GM10847 (cell line): ENCODE data around the gene CLCN4.

Experiments used
- POLR2A ChIP-seq: IDR thresholded peaks from 2 replicates; pipeline ENCODE4 v1.6.1; 2011; ENCODE audit not compliant: insufficient read length; ENCODE audit errors: extremely low read depth

CLCN4 gene

DNA sequence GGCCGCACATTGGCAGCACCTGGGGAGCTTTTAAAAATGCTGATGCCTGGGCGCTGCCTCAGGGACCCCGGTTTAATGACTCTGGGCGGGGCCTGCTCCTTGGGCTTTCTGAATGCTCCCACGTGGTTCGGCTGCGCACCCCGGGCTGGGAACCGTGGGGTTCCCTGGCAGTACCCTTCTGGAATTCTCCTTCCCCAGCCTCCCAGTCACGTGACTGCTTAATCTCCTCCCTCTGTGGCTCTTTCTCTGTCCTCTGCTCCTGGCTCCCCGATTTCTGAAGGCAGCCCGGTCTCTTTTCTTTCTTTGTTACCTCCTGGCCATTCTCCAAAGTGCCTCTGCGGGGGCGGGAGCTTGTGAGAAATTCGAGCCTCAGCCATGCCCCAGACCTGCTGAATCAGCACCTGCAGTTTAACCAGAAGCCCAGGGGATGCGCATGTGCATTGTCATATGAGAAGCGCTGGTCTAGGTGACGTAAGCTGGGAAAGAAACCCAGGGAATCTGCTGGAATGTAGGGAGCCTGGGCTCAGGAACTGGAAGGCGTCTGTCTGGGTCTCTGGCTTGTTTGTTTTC is 16.6 kb downstream of the CLCN4 start:
- TF ChIP-seq POLR2A: no peak

DNA sequence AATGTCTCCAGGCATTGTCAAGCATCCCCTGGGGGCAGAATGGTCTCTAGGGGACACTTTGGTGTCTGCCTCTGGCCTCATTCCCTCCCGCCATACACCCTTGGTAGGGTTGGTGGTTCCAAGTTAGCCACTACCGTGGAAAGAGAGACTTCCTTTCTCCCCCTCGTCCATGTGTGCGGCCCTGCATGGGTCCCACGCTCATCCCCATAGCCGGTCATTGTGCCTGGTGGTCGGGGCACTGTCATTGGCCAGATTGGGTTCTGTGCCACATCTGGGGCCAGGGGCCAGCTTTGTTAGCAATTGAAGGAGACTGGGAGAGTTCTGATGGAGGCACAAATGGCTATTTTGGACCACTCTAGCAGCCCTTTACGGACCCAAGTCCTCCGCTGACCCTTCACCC is 17.3 kb downstream of the CLCN4 start:
- TF ChIP-seq POLR2A: no peak

DNA sequence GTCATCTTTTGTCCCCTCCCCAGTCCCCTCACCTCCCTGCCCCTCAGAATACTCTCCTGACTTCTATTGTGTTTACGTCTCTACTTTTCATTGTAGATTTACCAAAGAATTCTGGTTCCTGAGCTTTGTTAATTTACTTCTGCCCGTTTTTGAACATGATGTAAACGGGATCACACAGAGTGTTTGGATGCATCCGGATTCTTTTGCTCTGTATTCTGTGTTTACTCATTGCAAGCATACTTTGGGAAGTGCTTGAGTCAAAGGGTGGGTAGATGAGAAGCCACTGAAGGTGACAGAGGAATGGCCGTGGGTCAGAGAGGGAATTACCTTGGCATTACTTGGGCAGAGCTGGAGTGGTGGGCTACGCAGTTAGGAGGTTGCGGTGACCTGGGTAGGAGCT is 18.0 kb downstream of the CLCN4 start:
- no peak for TF ChIP-seq POLR2A

DNA sequence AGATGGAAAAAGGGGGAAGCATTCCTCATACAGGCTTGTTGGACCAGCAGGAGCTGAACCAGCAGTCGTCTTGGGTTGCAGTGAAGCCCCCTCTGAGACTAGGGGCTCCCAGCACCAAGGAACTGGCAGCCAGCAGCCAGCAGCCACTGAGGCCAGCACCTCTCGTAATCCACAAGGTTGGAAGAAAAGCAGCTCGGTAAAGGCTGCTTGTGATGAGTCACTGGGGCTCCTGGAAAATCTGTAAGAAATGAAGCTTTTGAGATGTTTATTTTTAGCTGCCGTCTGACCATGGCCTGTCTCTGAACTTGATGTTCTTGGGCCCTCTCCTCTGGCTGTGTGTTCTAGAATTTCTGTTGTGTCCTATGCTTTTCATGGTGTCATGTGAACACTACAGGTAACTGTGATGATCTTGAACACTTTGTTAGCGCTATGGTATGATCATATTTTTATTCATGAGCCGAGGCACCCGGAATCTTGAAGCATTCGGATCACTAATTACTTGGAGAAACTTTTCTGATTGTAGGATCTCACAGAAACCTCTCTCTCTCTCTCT is 18.6 kb downstream of the CLCN4 start:
- TF ChIP-seq POLR2A: no peak

DNA sequence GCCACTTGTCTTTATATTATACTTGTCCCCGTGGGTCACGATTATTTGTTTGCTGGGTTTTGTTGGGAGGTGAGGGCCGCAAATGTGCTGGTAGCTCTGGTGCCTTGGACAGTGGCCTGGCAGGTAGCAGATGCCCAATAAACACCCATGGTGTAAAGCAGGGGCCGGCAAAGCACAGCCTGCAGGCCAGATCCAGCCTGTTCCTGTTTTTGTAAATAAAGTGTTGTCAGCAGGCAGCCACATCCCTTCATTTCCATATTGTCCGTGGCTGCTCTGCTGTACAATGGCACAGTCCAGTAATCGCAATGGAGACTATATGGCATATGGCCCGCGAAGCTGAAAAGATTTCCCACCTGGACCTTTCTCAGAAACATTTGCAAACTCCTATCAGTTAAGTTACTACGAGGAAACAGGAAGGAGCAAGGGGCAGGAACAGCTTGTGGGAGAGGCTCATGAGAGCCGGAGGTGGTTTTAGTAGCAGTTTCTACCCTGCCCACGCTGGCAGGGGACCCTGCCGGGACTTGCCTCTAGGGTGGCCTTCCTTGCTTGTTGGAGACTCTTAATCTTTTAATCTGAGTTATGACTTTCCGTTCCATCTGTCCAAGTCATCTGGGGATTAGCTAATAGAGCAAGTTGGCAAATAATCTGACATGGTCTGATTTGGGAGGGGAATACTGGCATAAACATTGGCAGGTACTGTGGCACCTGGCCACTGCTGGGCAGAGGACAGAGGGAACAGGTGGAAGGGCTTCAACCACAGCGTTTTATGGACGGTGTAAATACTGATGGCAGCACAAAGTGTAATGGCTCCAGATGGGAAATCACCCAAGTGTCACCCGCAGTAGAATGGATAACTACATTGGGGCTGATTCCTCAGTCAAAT is 19.6 kb downstream of the CLCN4 start:
- no peak for TF ChIP-seq POLR2A

DNA sequence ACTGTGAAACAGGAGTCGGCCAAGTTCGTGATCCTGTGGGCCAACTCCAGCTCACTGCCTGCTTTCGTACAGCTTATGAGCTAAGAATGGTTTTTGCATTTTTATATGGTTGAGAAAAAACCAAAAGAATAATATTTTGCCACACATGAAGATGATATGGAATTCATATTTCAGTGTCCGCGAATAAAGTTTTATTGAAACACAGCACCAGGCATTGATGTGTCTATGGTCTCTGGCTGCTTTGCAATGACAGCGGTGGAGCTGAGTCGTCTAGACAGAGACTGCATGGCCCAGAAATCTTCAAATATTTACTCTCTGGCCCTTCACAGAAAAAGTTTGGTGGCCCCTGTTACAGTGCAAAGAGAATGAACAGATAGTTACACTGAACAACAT is 20.2 kb downstream of the CLCN4 start:
- no peak for TF ChIP-seq POLR2A

DNA sequence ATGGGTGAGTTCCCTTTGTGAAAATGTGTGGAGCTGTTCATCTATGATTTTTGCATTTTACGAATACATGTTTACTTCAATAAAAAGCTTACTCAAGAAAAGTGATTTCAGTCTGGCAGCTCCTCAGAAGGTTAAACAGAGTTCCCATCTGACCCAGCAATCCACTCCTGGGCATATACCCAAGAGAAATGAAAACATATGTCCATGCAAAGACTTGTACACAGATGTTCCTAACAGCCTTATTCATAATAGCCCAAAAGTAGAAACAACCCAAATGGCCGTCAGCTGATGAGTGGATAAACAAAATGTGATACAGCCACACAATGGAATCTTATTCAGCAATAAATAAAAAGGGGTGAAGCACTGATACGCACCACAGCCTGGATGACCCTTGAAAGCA is 20.8 kb downstream of the CLCN4 start:
- no peak for TF ChIP-seq POLR2A

DNA sequence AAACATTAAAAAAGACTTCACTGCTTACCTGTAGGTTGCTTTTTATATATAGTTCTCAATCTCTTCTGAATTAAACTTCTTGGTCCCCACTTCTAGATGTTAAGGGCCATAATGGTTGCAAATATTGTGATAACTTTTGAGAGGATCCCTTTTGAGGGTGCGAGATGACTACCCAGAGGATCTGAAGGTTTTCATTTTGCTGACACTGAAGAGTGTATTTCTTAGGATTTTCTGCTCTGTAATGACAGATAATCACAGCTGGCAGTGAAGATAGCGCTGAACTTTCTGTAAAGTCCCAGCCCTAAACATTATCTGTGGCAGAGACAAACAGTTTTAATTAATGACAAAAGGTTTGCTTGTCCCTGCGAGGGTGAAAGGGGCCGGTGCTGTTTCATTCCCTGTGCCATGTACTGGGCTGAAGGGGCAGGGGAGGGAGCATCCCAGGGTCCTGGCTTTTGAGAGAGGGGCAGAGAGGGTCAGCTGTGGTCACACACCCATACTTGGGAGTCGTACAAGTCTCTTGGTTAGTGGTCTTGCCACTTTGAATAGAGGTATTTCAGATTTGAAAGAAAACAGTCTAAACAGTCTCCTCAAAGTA is 22.2 kb downstream of the CLCN4 start:
- TF ChIP-seq POLR2A: no peak

DNA sequence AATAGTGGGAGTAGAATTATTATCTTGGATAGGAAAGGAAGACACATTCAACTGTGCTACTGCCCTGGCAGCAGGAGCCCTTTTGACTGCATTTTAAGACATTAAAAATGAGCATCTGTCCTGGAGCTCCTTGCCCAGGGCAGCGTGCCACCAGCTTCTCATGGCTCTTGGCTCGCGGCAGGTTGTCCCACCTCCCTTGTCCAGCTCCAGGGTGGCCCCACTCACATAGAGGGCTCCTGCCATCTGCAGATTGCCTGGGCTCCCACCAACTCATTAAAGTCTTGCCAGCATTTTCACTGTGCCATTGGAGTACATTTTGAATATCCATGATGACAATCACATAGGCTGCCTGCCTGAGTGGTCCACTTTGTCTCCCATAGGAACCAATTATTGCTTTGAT is 27.0 kb downstream of the CLCN4 start:
- TF ChIP-seq POLR2A: no peak

DNA sequence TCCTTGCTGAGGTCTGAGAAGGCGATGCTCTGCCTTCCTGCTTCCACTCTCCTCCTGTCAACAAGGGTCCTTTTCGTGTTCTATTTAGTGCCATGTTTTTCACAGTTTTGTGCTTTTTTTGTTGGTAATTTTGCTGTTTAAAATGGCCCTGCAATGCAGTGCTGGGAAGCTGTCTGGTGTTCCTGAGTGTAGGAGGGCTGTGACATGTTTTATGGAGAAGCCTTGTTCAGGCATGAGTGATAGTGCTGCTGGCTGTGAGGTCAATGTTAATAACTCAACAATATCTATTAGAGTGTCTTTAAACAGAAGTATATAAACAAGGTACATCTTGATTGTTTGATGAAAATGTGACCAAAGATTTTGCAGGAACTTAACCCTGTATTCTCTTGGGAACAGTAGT is 27.6 kb downstream of the CLCN4 start:
- TF ChIP-seq POLR2A: no peak

DNA sequence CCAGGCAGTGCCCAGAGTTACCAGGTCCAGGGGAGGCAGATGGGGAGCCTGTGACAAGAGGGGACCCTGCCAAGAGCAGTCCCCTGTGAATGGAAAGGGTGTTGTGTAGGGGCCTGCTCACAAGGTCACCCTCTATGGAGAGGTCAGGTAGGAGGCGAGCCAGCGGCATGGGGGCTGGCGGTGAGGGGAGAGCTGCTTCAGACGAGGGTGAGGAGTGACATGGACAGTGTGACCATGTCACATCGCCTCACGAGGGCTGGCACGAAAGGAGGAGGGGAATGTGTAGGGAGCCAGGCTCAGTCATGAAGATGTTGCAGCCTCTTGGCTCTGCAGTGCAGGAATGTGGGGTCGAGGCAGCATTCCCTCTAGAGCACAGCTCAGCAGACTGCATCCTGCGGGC is 29.6 kb downstream of the CLCN4 start:
- no peak for TF ChIP-seq POLR2A

DNA sequence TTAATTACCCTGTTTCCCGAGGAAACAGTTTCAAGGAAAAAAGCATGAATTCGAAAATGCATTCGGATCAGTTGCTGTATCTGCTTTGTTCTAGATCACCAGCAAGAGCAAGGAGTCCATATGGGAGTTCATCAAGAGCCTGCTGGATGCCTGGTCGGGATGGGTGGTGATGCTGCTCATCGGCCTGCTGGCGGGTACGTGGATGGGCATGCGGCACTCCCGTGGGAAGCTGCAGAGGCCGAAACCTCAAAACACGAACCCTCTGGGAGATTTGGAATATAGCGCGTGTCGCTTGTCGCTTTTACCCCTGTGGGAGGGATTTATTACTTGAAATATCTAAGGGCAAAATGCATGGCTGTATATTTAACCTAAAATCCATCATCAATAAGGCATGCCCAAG is 30.6 kb downstream of the CLCN4 start:
- TF ChIP-seq POLR2A: no peak

DNA sequence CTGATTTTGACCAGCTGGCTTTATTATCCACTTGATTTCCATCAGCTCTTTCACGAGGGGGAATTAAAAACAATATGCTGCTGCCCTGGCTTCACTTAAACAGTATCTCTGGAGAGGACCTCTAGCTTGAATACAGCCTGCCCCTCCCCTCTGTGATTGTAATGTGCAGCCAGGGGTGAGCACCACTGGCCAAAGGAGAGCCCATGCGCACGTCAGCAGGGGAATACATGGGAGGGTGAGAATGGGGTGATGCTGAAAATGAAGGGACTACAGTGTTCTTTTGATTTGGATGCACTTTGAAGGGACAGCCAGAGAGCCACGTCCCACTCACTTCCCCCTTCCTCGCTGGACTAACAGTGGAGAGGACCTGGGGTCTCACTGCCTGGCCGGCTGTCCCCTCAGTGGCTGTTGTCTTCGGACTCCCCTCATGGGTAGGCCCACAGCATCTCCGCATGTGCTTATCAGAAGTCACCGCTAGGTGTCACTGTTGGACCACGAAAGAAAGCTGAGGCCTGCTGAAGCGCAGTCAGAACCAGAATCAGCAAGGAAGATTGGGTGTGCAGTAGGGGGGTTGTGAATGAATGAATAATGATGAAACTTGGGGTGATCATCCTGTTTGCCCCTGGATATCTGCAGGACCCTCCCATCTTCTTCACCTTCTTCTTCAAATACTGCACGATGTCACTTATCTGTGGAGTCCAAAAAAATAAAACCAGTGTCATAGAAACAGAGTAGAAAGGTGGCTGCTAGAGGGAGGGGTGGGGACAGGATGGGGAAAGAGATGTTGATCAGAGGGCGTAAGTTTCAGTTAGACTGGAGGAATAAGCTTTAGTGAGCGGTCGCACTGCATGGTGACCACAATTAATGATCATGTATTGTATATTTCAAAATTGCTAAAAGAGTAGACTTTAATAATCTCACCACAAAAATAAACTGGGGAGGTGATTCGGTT is 32.8 kb downstream of the CLCN4 start:
- TF ChIP-seq POLR2A: no peak

DNA sequence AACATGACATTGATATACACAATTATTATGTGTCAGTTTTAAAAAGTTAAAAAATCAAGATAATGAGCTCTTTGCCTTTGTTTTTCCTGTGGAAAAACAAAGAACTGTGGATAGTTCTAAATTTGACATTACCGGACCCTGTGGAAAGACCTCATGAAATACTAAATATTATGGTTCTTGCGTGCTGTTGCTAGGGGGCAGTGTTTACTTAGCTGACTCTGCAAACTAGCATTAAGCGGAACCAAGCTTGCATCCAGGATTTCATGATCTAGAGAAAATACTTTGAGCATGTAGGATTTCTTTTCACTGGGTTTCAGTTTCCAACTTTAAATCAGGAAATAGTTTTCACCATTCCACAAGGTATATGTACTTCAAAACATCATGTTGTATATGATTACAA is 33.6 kb downstream of the CLCN4 start:
- no peak for TF ChIP-seq POLR2A

DNA sequence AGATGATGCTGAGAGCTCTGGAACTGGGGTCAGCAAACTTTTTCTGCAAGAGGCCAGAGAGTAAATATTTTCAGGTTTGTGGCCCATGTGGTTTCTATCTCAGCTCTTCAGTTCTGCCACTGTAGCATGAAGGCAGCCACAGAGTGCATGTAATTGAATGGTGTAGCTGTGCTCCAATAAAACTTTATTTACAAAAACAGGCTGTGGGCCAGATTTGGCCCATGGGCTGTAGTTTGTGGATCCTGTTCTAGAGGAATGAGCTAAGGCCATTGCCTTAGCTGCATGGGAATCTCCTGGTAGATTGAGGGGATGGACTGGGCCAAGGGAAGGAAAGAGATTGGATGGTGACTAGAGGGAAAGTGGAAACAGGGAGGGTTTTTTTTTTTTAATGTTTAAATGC is 36.8 kb downstream of the CLCN4 start:
- TF ChIP-seq POLR2A: no peak

DNA sequence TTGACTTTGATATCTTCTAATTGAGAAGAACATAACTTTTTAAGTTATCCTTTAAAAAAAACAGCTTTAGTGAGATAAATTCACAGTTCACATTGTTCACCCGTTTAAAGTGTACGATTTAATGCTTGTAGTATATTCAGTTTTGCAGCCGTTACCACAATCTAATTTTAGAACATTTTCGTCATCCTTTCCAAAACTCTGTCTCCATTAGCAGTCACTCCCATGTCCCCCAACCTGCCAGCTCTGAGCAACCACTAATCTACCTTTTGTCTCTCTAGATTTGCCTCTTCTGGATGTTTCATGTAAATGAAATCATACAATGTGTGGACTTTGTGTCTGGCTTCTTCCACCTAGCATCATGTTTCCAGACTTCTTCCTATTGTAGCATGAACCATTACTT is 38.6 kb downstream of the CLCN4 start:
- no peak for TF ChIP-seq POLR2A

DNA sequence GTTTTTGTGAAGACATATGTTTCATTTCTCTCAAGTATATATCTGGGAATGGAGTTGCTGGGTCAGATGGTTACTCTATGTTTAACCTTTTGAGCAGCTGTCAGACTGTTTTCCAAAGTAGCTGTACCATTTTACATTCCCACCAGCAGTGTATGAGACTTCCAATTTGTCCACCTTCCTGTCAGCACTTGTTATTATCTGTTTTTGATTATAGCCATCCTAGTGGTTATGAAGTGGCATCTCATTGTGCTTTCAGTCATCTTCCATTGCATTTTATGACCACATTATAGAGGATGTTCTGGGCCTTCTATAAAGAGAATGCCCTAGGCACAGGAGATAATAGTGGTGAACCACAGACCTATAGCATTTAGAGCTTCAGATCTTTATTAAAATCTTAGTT is 39.2 kb downstream of the CLCN4 start:
- no peak for TF ChIP-seq POLR2A
